Lower leg skin (tissue), 4 donors: ENCODE results near the gene LCE1E. TPM values are rescaled to one million over a fixed set of nuclear protein-coding genes. Genes with fewer than 3 reads are reported as not detected.

Source experiments
- DNase-seq, 2 donors: peaks; one replicate each; pipeline ENCODE4 v3.0.0-alpha.2; 2019; ENCODE audit warnings: low spot score in 2 of 2
- H3K4me3 ChIP-seq: fragments of 200-600 bp; sonication (generic); 2 replicates; pipeline ENCODE4 v1.5.1; 2017; ENCODE audit warnings: mild to moderate bottlenecking, low read depth; ENCODE audit not compliant: poor library complexity, severe bottlenecking
- POLR2A ChIP-seq, 2 donors: fragments of 450-650 bp; IDR thresholded peaks; one replicate each; pipeline ENCODE4 v1.6.1; 2016 to 2017; ENCODE audit warnings: antibody characterized with exemption in 2 of 2, mild to moderate bottlenecking in 1 of 2, moderate library complexity in 1 of 2
- WGBS, 2 donors: methylation state at CpG; one replicate each; pipeline ENCODE4 v1.1.5; 2018; 5-methylcytosine and 5-hydroxymethylcytosine counted together
- intact Hi-C: fragments of 100-400 bp; cut with DNase I; formaldehyde crosslinking; loops from one replicate; pipeline ENCODE4 v1.15.0; 2023; ENCODE audit warnings: low total_unique reads
- total RNA-seq, 4 donors: library from RNA; depleted of rRNA; stranded (reverse); fragments of >200 nt; gene quantifications; one replicate each; pipeline ENCODE4 v1.1.0, GENCODE V29; 2016
- TF ChIP-seq, protein P1 (sequence below), 3 donors: fragments of 450-650 bp; IDR thresholded peaks; one replicate each; pipeline ENCODE4 v1.5.1; 2016; ENCODE audit warnings: antibody characterized with exemption in 3 of 3, mild to moderate bottlenecking in 3 of 3, moderate library complexity in 2 of 3

Gene LCE1E
- total RNA-seq, 4 donors from 2014 or later = 45.3 to 112 (median 101) TPM

- H3K4me3 ChIP-seq = no peak overlapping the region
These were observed 15.6 kb upstream of the LCE1E start for GRCh38 chr1:152770411-152770810.

DNA sequence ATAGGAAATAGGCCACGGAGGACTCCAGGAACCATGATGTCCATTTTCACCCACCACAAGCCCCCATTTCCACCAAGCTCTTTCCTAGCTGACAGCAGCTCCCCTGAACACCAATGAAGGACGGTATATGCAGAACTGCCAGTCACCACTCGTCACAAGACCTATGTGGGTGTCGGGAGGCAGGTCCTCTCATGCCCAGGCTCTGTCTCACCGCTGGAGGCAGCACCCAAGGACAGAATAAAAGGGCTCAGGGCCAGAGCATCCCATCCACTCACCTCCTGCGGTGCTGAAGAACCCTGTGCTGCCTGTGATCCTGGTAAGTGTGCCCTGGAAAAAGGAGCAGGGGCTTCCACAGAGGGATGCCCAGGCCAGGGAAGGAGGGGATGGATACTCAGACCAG is 11.2 kb upstream of the LCE1E start, which contains the start of gene LCE1F:
Gene LCE1F, plus strand, starts transcription at position 266 of the 400 bp plus-strand sequence. CDS start 1,232 bp downstream, outside the sequence.
- TF ChIP-seq POLR2A (IDR thresholded peaks at IDR 0.05) = no peak
- TF ChIP-seq, protein P1, sequence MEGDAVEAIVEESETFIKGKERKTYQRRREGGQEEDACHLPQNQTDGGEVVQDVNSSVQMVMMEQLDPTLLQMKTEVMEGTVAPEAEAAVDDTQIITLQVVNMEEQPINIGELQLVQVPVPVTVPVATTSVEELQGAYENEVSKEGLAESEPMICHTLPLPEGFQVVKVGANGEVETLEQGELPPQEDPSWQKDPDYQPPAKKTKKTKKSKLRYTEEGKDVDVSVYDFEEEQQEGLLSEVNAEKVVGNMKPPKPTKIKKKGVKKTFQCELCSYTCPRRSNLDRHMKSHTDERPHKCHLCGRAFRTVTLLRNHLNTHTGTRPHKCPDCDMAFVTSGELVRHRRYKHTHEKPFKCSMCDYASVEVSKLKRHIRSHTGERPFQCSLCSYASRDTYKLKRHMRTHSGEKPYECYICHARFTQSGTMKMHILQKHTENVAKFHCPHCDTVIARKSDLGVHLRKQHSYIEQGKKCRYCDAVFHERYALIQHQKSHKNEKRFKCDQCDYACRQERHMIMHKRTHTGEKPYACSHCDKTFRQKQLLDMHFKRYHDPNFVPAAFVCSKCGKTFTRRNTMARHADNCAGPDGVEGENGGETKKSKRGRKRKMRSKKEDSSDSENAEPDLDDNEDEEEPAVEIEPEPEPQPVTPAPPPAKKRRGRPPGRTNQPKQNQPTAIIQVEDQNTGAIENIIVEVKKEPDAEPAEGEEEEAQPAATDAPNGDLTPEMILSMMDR (IDR thresholded peaks at IDR 0.05) = no peak
- WGBS, 2 donors = 48 to 67% methylated on average over 6 of the region's 6 CpGs
- no peak within 1 kb of the TSS for H3K4me3 ChIP-seq
- intact Hi-C loops = no loop called here
- no peak for DNase-seq

More at GRCh38 chr1:152770411-152770810, 15.6 kb upstream of the LCE1E start:
- TF ChIP-seq, protein P1 (IDR thresholded peaks at IDR 0.05) = no peak
- WGBS, 2 donors = 55 to 63% methylated on average over 1 of the region's 1 CpG
- intact Hi-C loops = no loop called here
- no peak for DNase-seq

DNA sequence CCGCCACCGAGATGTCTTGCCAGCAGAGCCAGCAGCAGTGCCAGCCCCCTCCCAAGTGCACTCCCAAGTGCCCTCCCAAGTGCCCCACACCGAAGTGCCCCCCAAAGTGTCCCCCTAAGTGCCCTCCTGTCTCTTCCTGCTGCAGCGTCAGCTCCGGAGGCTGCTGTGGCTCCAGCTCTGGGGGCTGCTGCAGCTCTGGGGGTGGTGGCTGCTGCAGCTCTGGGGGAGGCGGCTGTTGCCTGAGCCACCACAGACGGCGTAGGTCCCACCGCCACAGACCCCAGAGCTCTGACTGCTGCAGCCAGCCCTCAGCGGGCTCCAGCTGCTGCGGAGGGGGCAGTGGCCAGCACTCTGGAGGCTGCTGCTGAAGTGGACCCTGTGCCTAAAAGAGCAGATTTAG is 9.7 kb upstream of the LCE1E start:
- H3K4me3 ChIP-seq = no peak overlapping the region
- WGBS, 2 donors = 68 to 89% methylated on average over 3 to 7 of the region's 11 CpGs
- TF ChIP-seq, protein P1 (IDR thresholded peaks at IDR 0.05) = no peak
- no peak for TF ChIP-seq POLR2A (IDR thresholded peaks at IDR 0.05)
- DNase-seq = no peak
- intact Hi-C loops = no loop called here

GRCh38 chr1:152777510-152778137 is 8.4 kb upstream of the LCE1E start:
- intact Hi-C loops = no loop called here
- H3K4me3 ChIP-seq = no peak overlapping the region
- DNase-seq = no peak
- WGBS, 2 donors = 63 to 66% methylated on average over 4 of the region's 4 CpGs
- TF ChIP-seq POLR2A (IDR thresholded peaks at IDR 0.05) = no peak
- TF ChIP-seq, protein P1 (IDR thresholded peaks at IDR 0.05) = no peak

DNA sequence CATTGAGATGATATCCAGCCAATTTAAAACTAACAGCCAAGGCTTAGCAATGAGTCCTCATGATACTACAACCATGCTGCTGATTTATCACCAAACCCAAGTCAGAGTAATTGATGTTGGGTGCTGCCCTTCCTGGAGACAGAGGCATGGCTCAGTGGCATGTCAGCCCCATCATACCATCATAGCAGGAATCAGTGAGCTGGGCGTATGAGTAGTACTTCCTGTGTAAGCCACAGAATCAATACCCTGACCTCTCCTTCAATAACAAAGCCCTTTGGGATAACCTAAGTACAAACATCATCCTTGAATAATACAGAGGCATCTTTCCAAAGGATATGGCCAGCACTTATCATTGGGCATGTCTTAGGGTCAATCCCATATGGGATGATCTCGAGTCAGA is 3.0 kb upstream of the LCE1E start:
- intact Hi-C loops = no loop called here
- WGBS, 2 donors = 66 to 79% methylated on average over 2 of the region's 2 CpGs
- H3K4me3 ChIP-seq = no peak overlapping the region
- no peak for TF ChIP-seq POLR2A (IDR thresholded peaks at IDR 0.05)
- TF ChIP-seq, protein P1 (IDR thresholded peaks at IDR 0.05) = no peak
- no peak for DNase-seq

GRCh38 chr1:152795686-152796085 is 9.6 kb downstream of the LCE1E start:
- TF ChIP-seq POLR2A (IDR thresholded peaks at IDR 0.05) = no peak
- TF ChIP-seq, protein P1 (IDR thresholded peaks at IDR 0.05) = no peak
- no peak overlapping the region for H3K4me3 ChIP-seq
- no peak for DNase-seq
- intact Hi-C loops = no loop called here
- WGBS, 2 donors = 65 to 69% methylated on average over 4 of the region's 4 CpGs
